RWPE2 (cell line): ENCODE data around the gene CCDC146.

Experiments
- ATAC-seq: fragments of 200-7000 bp; cut with Tn5 transposase; 3 replicates; pipeline ENCODE4 v1.9.1; 2021; ENCODE audit warnings: low read depth
- DNase-seq: peaks from one replicate; pipeline ENCODE4 v3.0.0-alpha.2; 2020; ENCODE audit warnings: low spot score
- H3K27ac ChIP-seq: fragments of 450-650 bp; 2 replicates; pipeline ENCODE4 v1.5.1; 2017; ENCODE audit warnings: mild to moderate bottlenecking; ENCODE audit not compliant: poor library complexity, severe bottlenecking
- H3K27me3 ChIP-seq: fragments of 250-450 bp; sonication (Bioruptor Pico); 2 replicates; pipeline ENCODE4 v1.5.1; 2021; ENCODE audit warnings: mild to moderate bottlenecking, moderate library complexity; ENCODE audit not compliant: insufficient read depth, poor library complexity, severe bottlenecking
- H3K36me3 ChIP-seq: fragments of 250-450 bp; sonication (Bioruptor Pico); 2 replicates; pipeline ENCODE4 v1.5.1; 2020; ENCODE audit warnings: low read depth, mild to moderate bottlenecking, moderate library complexity
- H3K4me1 ChIP-seq: fragments of 250-450 bp; sonication (Bioruptor Pico); 2 replicates; pipeline ENCODE4 v1.5.1; 2021; ENCODE audit warnings: mild to moderate bottlenecking, moderate library complexity; ENCODE audit not compliant: insufficient read depth, poor library complexity, severe bottlenecking
- H3K4me3 ChIP-seq: fragments of 250-450 bp; sonication (Bioruptor Pico); 2 replicates; pipeline ENCODE4 v1.5.1; 2021; ENCODE audit warnings: mild to moderate bottlenecking, moderate library complexity; ENCODE audit not compliant: severe bottlenecking
- H3K9me3 ChIP-seq: fragments of 250-450 bp; sonication (Bioruptor Pico); 2 replicates; pipeline ENCODE4 v1.5.1; 2021; ENCODE audit warnings: mild to moderate bottlenecking, moderate library complexity; ENCODE audit not compliant: severe bottlenecking
- TF ChIP-seq, protein P1 (sequence below): fragments of 450-650 bp; IDR thresholded peaks from one replicate; pipeline ENCODE4 v1.5.1; 2017; ENCODE audit warnings: mild to moderate bottlenecking, moderate library complexity; ENCODE audit not compliant: poor library complexity, severe bottlenecking

CCDC146 gene

DNA sequence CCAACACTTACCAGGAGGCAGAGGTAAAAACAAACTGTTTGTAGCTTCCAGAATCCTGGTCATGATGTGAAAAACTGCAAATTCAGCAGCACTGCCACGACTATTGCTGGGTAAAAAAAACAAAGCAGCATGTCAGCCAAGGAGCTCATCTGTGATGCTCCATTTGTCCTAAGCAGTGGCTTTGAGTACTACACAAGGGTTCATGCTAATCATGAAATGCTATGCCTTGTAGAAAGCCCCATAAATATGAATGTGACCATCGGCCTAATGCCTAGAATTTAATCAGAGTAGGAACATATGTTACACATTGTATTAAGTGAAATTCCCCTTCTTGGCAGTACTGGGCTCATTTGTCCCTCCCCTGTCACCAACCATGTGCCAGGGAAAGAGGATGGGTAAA, 198.3 kb downstream of the CCDC146 start:
- no peaks in the 10 kb centered on the region for H3K27me3 ChIP-seq
- ATAC-seq (no peak), DNase-seq (no peak)
- H3K9me3 ChIP-seq, result no peaks in the 10 kb centered on the region
- no peak overlapping the region for H3K4me3 ChIP-seq
- TF ChIP-seq, protein P1, sequence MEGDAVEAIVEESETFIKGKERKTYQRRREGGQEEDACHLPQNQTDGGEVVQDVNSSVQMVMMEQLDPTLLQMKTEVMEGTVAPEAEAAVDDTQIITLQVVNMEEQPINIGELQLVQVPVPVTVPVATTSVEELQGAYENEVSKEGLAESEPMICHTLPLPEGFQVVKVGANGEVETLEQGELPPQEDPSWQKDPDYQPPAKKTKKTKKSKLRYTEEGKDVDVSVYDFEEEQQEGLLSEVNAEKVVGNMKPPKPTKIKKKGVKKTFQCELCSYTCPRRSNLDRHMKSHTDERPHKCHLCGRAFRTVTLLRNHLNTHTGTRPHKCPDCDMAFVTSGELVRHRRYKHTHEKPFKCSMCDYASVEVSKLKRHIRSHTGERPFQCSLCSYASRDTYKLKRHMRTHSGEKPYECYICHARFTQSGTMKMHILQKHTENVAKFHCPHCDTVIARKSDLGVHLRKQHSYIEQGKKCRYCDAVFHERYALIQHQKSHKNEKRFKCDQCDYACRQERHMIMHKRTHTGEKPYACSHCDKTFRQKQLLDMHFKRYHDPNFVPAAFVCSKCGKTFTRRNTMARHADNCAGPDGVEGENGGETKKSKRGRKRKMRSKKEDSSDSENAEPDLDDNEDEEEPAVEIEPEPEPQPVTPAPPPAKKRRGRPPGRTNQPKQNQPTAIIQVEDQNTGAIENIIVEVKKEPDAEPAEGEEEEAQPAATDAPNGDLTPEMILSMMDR, result no peak
- H3K4me1 ChIP-seq, result no peaks in the 10 kb centered on the region
- no peaks in the 10 kb centered on the region for H3K36me3 ChIP-seq
- H3K27ac ChIP-seq, result no peak overlapping the region

DNA sequence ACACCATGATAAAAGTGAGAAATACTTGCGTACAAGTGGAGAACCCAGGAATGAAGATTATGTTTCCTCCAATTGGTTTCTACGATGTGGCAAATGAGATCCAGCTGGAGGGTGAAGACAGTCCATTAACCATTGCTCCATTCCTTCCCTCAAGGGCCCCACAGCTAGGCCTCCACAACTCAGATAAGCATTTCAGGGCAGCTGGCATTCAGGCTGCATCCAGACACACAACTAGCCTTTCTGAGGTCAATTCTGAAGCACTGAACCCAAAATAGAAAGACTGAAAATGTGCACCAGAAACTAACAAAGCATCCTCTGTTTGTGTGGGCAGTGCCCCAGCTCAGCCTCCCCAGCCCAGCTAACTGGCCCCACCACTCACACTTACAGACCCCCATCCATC, 198.9 kb downstream of the CCDC146 start:
- TF ChIP-seq, protein P1, result no peak
- H3K27ac ChIP-seq, result no peak overlapping the region
- no peak for DNase-seq

GRCh38 chr7:77326131-77326530, 203.7 kb downstream of the CCDC146 start:
- Histone ChIP-seq H3K27me3 (no peaks in the 10 kb centered on the region), H3K4me3 (no peak overlapping the region), H3K9me3 (no peaks in the 10 kb centered on the region), H3K27ac (peak overlapping the region; percentile 5), H3K36me3 (no peaks in the 10 kb centered on the region), H3K4me1 (peaks cover 39% of the 10 kb centered on the region)
- DNase-seq, result no peak
- TF ChIP-seq, protein P1, result no peak
- ATAC-seq, result peak; percentile 51

More for the DNA sequence above, 198.9 kb downstream of the CCDC146 start:
- Histone ChIP-seq H3K27me3 (no peaks in the 10 kb centered on the region), H3K4me1 (peaks cover 5% of the 10 kb centered on the region), H3K4me3 (no peak overlapping the region), H3K9me3 (no peaks in the 10 kb centered on the region), H3K36me3 (no peaks in the 10 kb centered on the region)
- ATAC-seq, result no peak

DNA sequence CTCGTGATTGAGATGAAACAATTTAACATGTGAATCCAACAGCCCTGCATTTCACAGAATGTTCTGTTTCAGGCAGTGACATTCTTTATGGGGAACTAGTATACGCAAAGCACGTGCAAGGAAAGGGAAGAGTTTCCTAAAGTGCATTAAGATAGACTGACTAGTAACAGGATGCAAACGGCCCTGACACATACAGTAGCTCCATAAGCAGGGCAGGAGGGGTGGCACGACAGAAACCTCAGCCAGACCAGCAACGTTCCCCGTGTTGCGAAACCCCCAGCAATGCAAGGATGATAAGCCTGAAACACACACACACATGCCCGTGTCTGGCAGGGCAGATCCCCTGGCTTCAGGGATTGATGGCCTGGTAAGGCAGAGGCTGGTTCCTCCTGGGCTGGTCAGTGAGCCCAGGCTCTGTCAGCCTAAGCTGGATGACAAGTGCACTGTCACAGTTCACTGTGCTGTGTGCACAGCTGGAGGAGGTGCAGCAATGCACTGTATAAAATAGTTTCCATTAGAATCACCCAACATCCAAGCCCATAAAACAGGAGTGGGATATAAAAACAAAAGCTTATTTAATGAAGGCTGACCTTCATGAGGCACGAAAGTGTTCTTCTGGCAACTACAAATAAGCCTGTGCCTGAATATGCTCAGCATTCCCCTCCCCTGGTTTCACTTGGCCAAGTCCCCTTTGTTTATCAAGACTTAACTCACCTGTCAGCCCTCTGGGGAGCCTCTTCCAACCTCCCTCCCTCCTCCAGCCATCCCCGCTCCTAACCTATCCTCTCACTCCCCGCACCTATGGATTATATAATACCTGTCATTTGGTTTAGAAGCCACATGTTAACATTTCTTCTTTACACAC, 204.9 kb downstream of the CCDC146 start:
- ATAC-seq, result peak; percentile 85
- Histone ChIP-seq H3K9me3 (no peaks in the 10 kb centered on the region), H3K27ac (no peak overlapping the region), H3K27me3 (no peaks in the 10 kb centered on the region), H3K36me3 (no peaks in the 10 kb centered on the region), H3K4me3 (no peak overlapping the region), H3K4me1 (peaks cover 39% of the 10 kb centered on the region)
- DNase-seq, result peak; percentile 89
- TF ChIP-seq, protein P1, result no peak
